HCT116 (cell line): ENCODE measurements around the gene PCCA.

Source experiments
- CBX3 ChIP-seq: IDR thresholded peaks from 2 replicates; pipeline ENCODE4 v1.6.1; 2012; ENCODE audit warnings: low read depth
- CEBPB ChIP-seq: IDR thresholded peaks from 2 replicates; pipeline ENCODE4 v1.6.1; 2012; ENCODE audit warnings: low read depth
- EZH2 ChIP-seq: fragments of 200-600 bp; sonication (generic); IDR thresholded peaks from 2 replicates; pipeline ENCODE4 v1.6.1; 2017; ENCODE audit warnings: antibody characterized with exemption, mixed run types
- POLR2A ChIP-seq: IDR thresholded peaks from 2 replicates; pipeline ENCODE4 v1.7.0; 2011; ENCODE audit warnings: borderline replicate concordance; ENCODE audit not compliant: insufficient read depth, insufficient read length; ENCODE audit errors: extremely low read depth
- POLR2AphosphoS5 ChIP-seq: IDR thresholded peaks from 2 replicates; pipeline ENCODE4 v1.6.1; 2011; ENCODE audit warnings: mild to moderate bottlenecking, low read depth, low read length, moderate library complexity
- RAD21 ChIP-seq: IDR thresholded peaks from 2 replicates; pipeline ENCODE4 v1.6.1; 2012; ENCODE audit warnings: low read depth, mild to moderate bottlenecking
- TCF7L2 ChIP-seq: IDR thresholded peaks from 2 replicates; pipeline ENCODE4 v1.7.0; 2011; ENCODE audit warnings: borderline replicate concordance, inconsistent platforms; ENCODE audit not compliant: insufficient read depth, insufficient read length; ENCODE audit errors: extremely low read depth
- YY1 ChIP-seq: IDR thresholded peaks from 2 replicates; pipeline ENCODE4 v1.6.1; 2011; ENCODE audit warnings: low read length, low read depth, moderate library complexity, mild to moderate bottlenecking; ENCODE audit not compliant: insufficient replicate concordance; ENCODE audit errors: extremely low read depth
- ZNF274 ChIP-seq: fragments of 200-500 bp; sonication (Bioruptor generic); IDR thresholded peaks from 2 replicates; pipeline ENCODE4 v1.6.1; 2014; ENCODE audit warnings: mild to moderate bottlenecking, low read depth, low read length, inconsistent platforms
- TF ChIP-seq, protein P1 (sequence below): IDR thresholded peaks from 2 replicates; pipeline ENCODE4 v1.6.1; 2012
- TF ChIP-seq, protein P2 (sequence below): IDR thresholded peaks from 2 replicates; pipeline ENCODE4 v1.6.1; 2012; ENCODE audit warnings: low read depth
- TF ChIP-seq, protein P3 (sequence below), 3 experiments: fragments of 200-600 bp in 1 of 3; sonication (generic) in 1 of 3; IDR thresholded peaks in 2 of 3; conservative IDR thresholded peaks in 1 of 3; 2 replicates each; pipeline ENCODE4 v1.5.1; 2012 to 2017; ENCODE audit warnings: low read depth in 2 of 3, low read length in 2 of 3, antibody characterized with exemption in 1 of 3, borderline replicate concordance in 1 of 3, control low read depth in 1 of 3, mild to moderate bottlenecking in 1 of 3, mixed read lengths in 1 of 3, mixed run types in 1 of 3, moderate library complexity in 1 of 3; ENCODE audit not compliant: insufficient read depth in 1 of 3
- TF ChIP-seq, protein P4 (sequence below): IDR thresholded peaks from 2 replicates; pipeline ENCODE4 v1.6.1; 2012

DNA sequence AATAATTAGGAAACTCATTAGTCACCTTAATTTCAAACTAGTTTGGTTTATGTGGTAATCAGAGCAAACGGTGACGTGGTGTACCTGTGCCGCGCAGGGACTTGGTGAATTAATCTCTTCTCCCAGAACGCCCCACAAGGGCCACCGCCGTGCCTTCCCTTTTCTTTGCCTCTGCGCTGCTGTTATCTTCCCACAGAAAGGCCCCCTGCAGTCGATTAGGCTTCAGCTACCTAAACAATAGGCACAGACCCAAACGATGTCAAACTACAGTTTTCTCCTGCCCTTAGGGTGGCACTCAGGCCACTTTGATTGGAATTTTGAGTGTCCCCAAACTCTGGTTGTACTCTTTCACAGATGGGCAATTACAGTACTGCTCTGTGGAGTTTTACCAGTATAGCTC is 384.2 kb downstream of the PCCA start:
- TF ChIP-seq ZNF274 (no peak), RAD21 (no peak), POLR2AphosphoS5 (no peak), POLR2A (no peak), YY1 (no peak), EZH2 (no peak), CEBPB (no peak), CBX3 (no peak), TCF7L2 (no peak)
- TF ChIP-seq, protein P1, sequence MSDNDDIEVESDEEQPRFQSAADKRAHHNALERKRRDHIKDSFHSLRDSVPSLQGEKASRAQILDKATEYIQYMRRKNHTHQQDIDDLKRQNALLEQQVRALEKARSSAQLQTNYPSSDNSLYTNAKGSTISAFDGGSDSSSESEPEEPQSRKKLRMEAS = no peak
- TF ChIP-seq, protein P2, sequence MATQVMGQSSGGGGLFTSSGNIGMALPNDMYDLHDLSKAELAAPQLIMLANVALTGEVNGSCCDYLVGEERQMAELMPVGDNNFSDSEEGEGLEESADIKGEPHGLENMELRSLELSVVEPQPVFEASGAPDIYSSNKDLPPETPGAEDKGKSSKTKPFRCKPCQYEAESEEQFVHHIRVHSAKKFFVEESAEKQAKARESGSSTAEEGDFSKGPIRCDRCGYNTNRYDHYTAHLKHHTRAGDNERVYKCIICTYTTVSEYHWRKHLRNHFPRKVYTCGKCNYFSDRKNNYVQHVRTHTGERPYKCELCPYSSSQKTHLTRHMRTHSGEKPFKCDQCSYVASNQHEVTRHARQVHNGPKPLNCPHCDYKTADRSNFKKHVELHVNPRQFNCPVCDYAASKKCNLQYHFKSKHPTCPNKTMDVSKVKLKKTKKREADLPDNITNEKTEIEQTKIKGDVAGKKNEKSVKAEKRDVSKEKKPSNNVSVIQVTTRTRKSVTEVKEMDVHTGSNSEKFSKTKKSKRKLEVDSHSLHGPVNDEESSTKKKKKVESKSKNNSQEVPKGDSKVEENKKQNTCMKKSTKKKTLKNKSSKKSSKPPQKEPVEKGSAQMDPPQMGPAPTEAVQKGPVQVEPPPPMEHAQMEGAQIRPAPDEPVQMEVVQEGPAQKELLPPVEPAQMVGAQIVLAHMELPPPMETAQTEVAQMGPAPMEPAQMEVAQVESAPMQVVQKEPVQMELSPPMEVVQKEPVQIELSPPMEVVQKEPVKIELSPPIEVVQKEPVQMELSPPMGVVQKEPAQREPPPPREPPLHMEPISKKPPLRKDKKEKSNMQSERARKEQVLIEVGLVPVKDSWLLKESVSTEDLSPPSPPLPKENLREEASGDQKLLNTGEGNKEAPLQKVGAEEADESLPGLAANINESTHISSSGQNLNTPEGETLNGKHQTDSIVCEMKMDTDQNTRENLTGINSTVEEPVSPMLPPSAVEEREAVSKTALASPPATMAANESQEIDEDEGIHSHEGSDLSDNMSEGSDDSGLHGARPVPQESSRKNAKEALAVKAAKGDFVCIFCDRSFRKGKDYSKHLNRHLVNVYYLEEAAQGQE = no peak
- TF ChIP-seq, protein P3, sequence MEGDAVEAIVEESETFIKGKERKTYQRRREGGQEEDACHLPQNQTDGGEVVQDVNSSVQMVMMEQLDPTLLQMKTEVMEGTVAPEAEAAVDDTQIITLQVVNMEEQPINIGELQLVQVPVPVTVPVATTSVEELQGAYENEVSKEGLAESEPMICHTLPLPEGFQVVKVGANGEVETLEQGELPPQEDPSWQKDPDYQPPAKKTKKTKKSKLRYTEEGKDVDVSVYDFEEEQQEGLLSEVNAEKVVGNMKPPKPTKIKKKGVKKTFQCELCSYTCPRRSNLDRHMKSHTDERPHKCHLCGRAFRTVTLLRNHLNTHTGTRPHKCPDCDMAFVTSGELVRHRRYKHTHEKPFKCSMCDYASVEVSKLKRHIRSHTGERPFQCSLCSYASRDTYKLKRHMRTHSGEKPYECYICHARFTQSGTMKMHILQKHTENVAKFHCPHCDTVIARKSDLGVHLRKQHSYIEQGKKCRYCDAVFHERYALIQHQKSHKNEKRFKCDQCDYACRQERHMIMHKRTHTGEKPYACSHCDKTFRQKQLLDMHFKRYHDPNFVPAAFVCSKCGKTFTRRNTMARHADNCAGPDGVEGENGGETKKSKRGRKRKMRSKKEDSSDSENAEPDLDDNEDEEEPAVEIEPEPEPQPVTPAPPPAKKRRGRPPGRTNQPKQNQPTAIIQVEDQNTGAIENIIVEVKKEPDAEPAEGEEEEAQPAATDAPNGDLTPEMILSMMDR (IDR thresholded peaks at IDR 0.05 in 2 of 3, conservative IDR thresholded peaks at IDR 0.05 in 1 of 3; ENCODE audit: borderline replicate concordance in 1 of 3, insufficient read depth in 1 of 3, low read depth in 2 of 3, low read length in 2 of 3) = no peak
- TF ChIP-seq, protein P4, sequence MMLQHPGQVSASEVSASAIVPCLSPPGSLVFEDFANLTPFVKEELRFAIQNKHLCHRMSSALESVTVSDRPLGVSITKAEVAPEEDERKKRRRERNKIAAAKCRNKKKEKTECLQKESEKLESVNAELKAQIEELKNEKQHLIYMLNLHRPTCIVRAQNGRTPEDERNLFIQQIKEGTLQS = no peak
